H1 (cell line): ENCODE results near the gene JAKMIP2. TPM values are rescaled to one million over a fixed set of nuclear protein-coding genes. Genes with fewer than 3 reads are reported as not detected.

Source experiments
- SRF ChIP-seq: IDR thresholded peaks from 2 replicates; pipeline ENCODE4 v1.6.1; 2011; ENCODE audit warnings: mild to moderate bottlenecking, low read depth, low read length, moderate library complexity
- TAF7 ChIP-seq: optimal IDR thresholded peaks from 2 replicates; pipeline ENCODE3; 2011; ENCODE audit warnings: low read depth, mild to moderate bottlenecking, inconsistent platforms, low read length, moderate library complexity, borderline replicate concordance
- polyA plus RNA-seq, 7 experiments: library from polyadenylated mRNA; depleted of rRNA in 3 of 7; stranded (reverse) in 5 of 7; unstranded in 2 of 7; fragments of >200 nt in 5 of 7; fragments of 200-250 nt in 2 of 7; gene quantifications; 1 replicate in 5 of 7; 2 replicates in 1 of 7; 4 replicates in 1 of 7; pipeline versions ENCODE4 v1.2.1 to v1.2.3, GENCODE V29; 2011 to 2013; ENCODE audit warnings: missing spikeins in 2 of 7, mixed read lengths in 2 of 7
- total RNA-seq: library from RNA; stranded (reverse); fragmentation: NEBNext Ultra II Directional; extraction: Animal tissue kit (Norgen Biotek cat#: 25700); gene quantifications from 2 replicates; pipeline ENCODE4 v1.2.1, GENCODE V29; 2021

The JAKMIP2 gene
- total and polyA plus RNA-seq, 2 of the 8 experiments (the other 6 are each of a cell fraction or from before 2014, with no cell fraction given): 2.4 to 13.6 TPM

GRCh38 chr5:147586832-147587231 lies 195.7 kb downstream of the JAKMIP2 start (continued):
- no peak for TF ChIP-seq TAF7
- no peak for TF ChIP-seq SRF
